Ishikawa (cell line): ENCODE data around the gene MAP1A.

Experiments
- CEBPB ChIP-seq: IDR thresholded peaks from 2 replicates; pipeline ENCODE4 v1.6.1; 2012
- CREB1 ChIP-seq: IDR thresholded peaks from 2 replicates; pipeline ENCODE4 v1.6.1; 2012; ENCODE audit warnings: low read depth
- EGR1 ChIP-seq: IDR thresholded peaks from 2 replicates; pipeline ENCODE4 v1.6.1; 2012
- EP300 ChIP-seq: IDR thresholded peaks from 2 replicates; pipeline ENCODE4 v1.6.1; 2012; ENCODE audit warnings: borderline replicate concordance
- FOXM1 ChIP-seq: IDR thresholded peaks from 2 replicates; pipeline ENCODE4 v1.6.1; 2012; ENCODE audit warnings: low read depth, borderline replicate concordance
- NFIC ChIP-seq: IDR thresholded peaks from 2 replicates; pipeline ENCODE4 v1.6.1; 2012
- RAD21 ChIP-seq: IDR thresholded peaks from 2 replicates; pipeline ENCODE4 v1.6.1; 2012; ENCODE audit warnings: low read depth
- TAF1 ChIP-seq: IDR thresholded peaks from 2 replicates; pipeline ENCODE4 v1.6.1; 2012; ENCODE audit warnings: low read depth, mild to moderate bottlenecking
- TCF12 ChIP-seq: IDR thresholded peaks from 2 replicates; pipeline ENCODE4 v1.6.1; 2012; ENCODE audit warnings: low read depth
- TEAD4 ChIP-seq: IDR thresholded peaks from 2 replicates; pipeline ENCODE4 v1.6.1; 2012
- ZBTB7A ChIP-seq: IDR thresholded peaks from 2 replicates; pipeline ENCODE4 v1.6.1; 2012; ENCODE audit warnings: low read depth
- TF ChIP-seq, protein P1 (sequence below): IDR thresholded peaks from 2 replicates; pipeline ENCODE4 v1.6.1; 2012
- TF ChIP-seq, protein P2 (sequence below): IDR thresholded peaks from 2 replicates; pipeline ENCODE4 v1.6.1; 2012
- TF ChIP-seq, protein P3 (sequence below): IDR thresholded peaks from 2 replicates; pipeline ENCODE4 v1.6.1; 2012; ENCODE audit warnings: low read depth, mild to moderate bottlenecking

DNA sequence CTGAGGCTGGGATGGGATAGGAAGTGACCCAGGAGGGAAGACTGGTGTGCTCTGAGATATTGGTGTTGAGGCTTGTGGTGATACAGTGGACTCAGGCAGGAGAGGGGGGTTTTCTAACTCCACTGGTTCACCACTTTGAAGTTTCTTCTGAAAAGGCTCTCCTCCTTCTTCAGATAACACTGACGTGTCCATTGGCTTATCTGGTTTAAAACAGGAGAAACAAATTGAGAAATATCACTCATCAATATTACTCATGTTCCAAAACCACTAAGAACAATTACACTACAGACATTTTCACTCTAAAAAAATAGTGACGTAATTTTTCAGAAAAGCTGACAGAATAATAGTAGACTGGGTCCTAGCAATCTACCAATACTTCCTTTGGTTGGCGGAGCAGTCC lies 47.5 kb upstream of the MAP1A start:
- TF ChIP-seq TCF12 (no peak), CEBPB (no peak), RAD21 (no peak), ZBTB7A (no peak), FOXM1 (no peak), NFIC (no peak), TAF1 (no peak), EP300 (no peak), TEAD4 (no peak), EGR1 (no peak), CREB1 (no peak)
- TF ChIP-seq, protein P1, sequence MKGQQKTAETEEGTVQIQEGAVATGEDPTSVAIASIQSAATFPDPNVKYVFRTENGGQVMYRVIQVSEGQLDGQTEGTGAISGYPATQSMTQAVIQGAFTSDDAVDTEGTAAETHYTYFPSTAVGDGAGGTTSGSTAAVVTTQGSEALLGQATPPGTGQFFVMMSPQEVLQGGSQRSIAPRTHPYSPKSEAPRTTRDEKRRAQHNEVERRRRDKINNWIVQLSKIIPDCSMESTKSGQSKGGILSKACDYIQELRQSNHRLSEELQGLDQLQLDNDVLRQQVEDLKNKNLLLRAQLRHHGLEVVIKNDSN = no peak
- TF ChIP-seq, protein P2, sequence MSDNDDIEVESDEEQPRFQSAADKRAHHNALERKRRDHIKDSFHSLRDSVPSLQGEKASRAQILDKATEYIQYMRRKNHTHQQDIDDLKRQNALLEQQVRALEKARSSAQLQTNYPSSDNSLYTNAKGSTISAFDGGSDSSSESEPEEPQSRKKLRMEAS = no peak
- TF ChIP-seq, protein P3, sequence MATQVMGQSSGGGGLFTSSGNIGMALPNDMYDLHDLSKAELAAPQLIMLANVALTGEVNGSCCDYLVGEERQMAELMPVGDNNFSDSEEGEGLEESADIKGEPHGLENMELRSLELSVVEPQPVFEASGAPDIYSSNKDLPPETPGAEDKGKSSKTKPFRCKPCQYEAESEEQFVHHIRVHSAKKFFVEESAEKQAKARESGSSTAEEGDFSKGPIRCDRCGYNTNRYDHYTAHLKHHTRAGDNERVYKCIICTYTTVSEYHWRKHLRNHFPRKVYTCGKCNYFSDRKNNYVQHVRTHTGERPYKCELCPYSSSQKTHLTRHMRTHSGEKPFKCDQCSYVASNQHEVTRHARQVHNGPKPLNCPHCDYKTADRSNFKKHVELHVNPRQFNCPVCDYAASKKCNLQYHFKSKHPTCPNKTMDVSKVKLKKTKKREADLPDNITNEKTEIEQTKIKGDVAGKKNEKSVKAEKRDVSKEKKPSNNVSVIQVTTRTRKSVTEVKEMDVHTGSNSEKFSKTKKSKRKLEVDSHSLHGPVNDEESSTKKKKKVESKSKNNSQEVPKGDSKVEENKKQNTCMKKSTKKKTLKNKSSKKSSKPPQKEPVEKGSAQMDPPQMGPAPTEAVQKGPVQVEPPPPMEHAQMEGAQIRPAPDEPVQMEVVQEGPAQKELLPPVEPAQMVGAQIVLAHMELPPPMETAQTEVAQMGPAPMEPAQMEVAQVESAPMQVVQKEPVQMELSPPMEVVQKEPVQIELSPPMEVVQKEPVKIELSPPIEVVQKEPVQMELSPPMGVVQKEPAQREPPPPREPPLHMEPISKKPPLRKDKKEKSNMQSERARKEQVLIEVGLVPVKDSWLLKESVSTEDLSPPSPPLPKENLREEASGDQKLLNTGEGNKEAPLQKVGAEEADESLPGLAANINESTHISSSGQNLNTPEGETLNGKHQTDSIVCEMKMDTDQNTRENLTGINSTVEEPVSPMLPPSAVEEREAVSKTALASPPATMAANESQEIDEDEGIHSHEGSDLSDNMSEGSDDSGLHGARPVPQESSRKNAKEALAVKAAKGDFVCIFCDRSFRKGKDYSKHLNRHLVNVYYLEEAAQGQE = no peak
